Gastroesophageal sphincter (tissue), 3 donors: ENCODE data around the gene ZEB2.

Experiments used
- CTCF ChIP-seq, 4 experiments: fragments of 200-600 bp in 2 of 4; fragments of 450-650 bp in 2 of 4; sonication (generic) in 1 of 4; IDR thresholded peaks; one replicate each; pipeline ENCODE4 v1.5.1; 2017 to 2019; ENCODE audit warnings: antibody characterized with exemption in 4 of 4, mild to moderate bottlenecking in 2 of 4, moderate library complexity in 2 of 4
- POLR2A ChIP-seq, 2 donors: fragments of 450-650 bp; IDR thresholded peaks; one replicate each; pipeline ENCODE4 v1.6.1; 2017; ENCODE audit warnings: antibody characterized with exemption in 2 of 2, mild to moderate bottlenecking in 2 of 2, moderate library complexity in 1 of 2

GRCh38 chr2:144459286-144459685 lies 60.6 kb downstream of the ZEB2 start:
- TF ChIP-seq CTCF (IDR thresholded peaks at IDR 0.05) (no peak), POLR2A (IDR thresholded peaks at IDR 0.05) (no peak)
